Measurements from ENCODE around the gene ATL1. TPM values are rescaled to one million over a fixed set of nuclear protein-coding genes. Genes with fewer than 3 reads are reported as not detected.

Gene ATL1
- total and polyA plus RNA-seq, 2 of the 4 experiments (the other 2 are of a cell fraction), result 6.0 to 12.2 TPM

DNA sequence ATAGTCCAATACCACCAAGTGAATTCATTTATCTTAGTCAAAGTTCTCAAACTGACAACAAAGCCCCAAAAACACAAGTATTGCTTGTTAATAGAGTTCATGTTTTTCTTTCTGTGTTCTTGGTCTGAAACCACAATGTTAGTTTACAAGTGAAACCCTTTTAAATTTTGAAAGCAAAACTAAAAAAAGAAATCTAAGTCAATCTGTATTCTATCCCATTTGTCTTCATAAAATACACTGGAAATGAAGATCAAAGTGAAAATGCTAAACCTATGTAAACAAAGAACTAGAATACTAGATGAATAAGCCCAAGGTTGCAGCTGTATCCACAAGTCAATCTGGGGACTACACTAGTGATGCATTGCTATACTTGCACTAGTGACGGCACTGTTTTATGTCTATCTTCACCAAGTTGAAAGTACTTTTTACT lies 38.0 kb upstream of the ATL1 start:
- H3K4me1 ChIP-seq (ENCODE audit: control insufficient read depth, insufficient read depth, low read length), result peaks cover 12% of the 10 kb centered on the region; the same call in 1 of the 2 replicates
- no peak overlapping the region for H2BK20ac ChIP-seq (ENCODE audit: low read depth, low read length)
- peaks cover 7% of the 10 kb centered on the region for H3K9me1 ChIP-seq (ENCODE audit: insufficient read depth, low read length)
- no peak overlapping the region for H3K9ac ChIP-seq (ENCODE audit: low read depth, low read length)
- ATAC-seq (ENCODE audit: low read depth), result peak; percentile 12; the same call in 1 of the 2 replicates
- no peak overlapping the region for H4K8ac ChIP-seq (ENCODE audit: low read depth in 2 of 2, low read length in 2 of 2)
- H3K4ac ChIP-seq (ENCODE audit: low read depth, low read length), result no peak overlapping the region
- peaks cover 87% of the 10 kb centered on the region for H4K20me1 ChIP-seq (ENCODE audit: insufficient read depth, low read length)
- H3K27ac ChIP-seq (ENCODE audit: insufficient read depth, low read length), result no peak overlapping the region
- ChIA-PET CTCF (no interaction called here), POLR2A (ENCODE audit: unreplicated experiment) (no interaction called here)
- peaks cover 9% of the 10 kb centered on the region for H3K36me3 ChIP-seq (ENCODE audit: control insufficient read depth, insufficient read depth, low read length)
- no peak overlapping the region for H3K56ac ChIP-seq (ENCODE audit: extremely low read depth, insufficient read depth, low read length)
- no peak overlapping the region for H3K18ac ChIP-seq (ENCODE audit: low read depth, low read length)
- intact Hi-C loops (cut with micrococcal nuclease) (loop anchor here (10.0 kb wide), 1 partner anchor 67 kb away; no protein-coding TSS in a partner anchor), in situ Hi-C loops (cut with MboI; ENCODE audit: low sequenced_read_pairs) (loop anchor here (10.0 kb wide), 1 partner anchor 657 kb away; no protein-coding TSS in a partner anchor), dilution Hi-C loops (cut with HindIII; ENCODE audit: low sequenced_read_pairs, unreplicated experiment) (no loop called here)
- H2BK120ac ChIP-seq (ENCODE audit: low read depth, low read length), result no peak overlapping the region
- BruUV-seq (replicated peaks), result no TSS peak
- peak overlapping the region; percentile 28 for H2BK5ac ChIP-seq (ENCODE audit: low read depth, low read length, poor library complexity, severe bottlenecking)
- no peak overlapping the region for H3K23ac ChIP-seq (ENCODE audit: low read depth, low read length)
- H3K4me2 ChIP-seq (ENCODE audit: low read depth, low read length), result peak overlapping the region; percentile 72; the same call in 1 of the 2 replicates
- H3K27me3 ChIP-seq (ENCODE audit: control insufficient read depth, insufficient read depth, low read length), result no peaks in the 10 kb centered on the region
- DNase-seq, result peak; percentile 62
- no peak overlapping the region for H2AFZ ChIP-seq (replicated peaks; ENCODE audit: low read length, poor library complexity)
- WGBS, 2 experiments (ENCODE audit: extremely low coverage in 2 of 2, insufficient read length in 1 of 2), result 100% methylated on average over 1 of the region's 1 CpG; no CpG with 5 or more reads in 1 of the 2 experiments
- H2BK15ac ChIP-seq (ENCODE audit: low read depth, low read length), result no peak overlapping the region
- TF ChIP-seq RFX5 (IDR thresholded peaks at IDR 0.05; ENCODE audit: low read depth, low read length) (no peak), RAD21 (IDR thresholded peaks at IDR 0.05; ENCODE audit: low read length) (no peak), CEBPB (IDR thresholded peaks at IDR 0.05; ENCODE audit: low read depth, low read length) (no peak), MAFK (IDR thresholded peaks at IDR 0.05; ENCODE audit: low read depth, low read length) (no peak), MXI1 (IDR thresholded peaks at IDR 0.05; ENCODE audit: borderline replicate concordance, low read depth, low read length) (no peak), MAZ (IDR thresholded peaks at IDR 0.05; ENCODE audit: borderline replicate concordance, low read depth, low read length) (no peak), SMC3 (IDR thresholded peaks at IDR 0.05; ENCODE audit: low read depth, low read length) (no peak)
- no peaks in the 10 kb centered on the region for H3K9me3 ChIP-seq (ENCODE audit: control insufficient read depth, insufficient read depth, low read length)
- peaks cover 7 to 62% of the 10 kb centered on the region in 2 experiments; a peak in 2 of 4 replicates for H3K79me1 ChIP-seq (ENCODE audit: low read depth in 1 of 2, low read length in 2 of 2)
- no peak overlapping the region for H4K5ac ChIP-seq (ENCODE audit: low read depth, low read length)
- H4K91ac ChIP-seq (ENCODE audit: insufficient read depth, low read depth, low read length), result no peak overlapping the region
- H2AK5ac ChIP-seq (ENCODE audit: low read depth, low read length), result no peak overlapping the region
- no peak overlapping the region for H2AK9ac ChIP-seq (replicated peaks; ENCODE audit: low read depth, low read length, poor library complexity)
- H3K4me3 ChIP-seq (ENCODE audit: insufficient read depth, low read depth, low read length), result no peak overlapping the region
- no peak overlapping the region for H3K14ac ChIP-seq (replicated peaks; ENCODE audit: low read depth, low read length)

Measured in IMR-90 (cell line).